Heart left ventricle (tissue), 16 donors: ENCODE results near the gene ANKRD16. TPM values are rescaled to one million over a fixed set of nuclear protein-coding genes. Genes with fewer than 3 reads are reported as not detected.

ENCODE experiments used
- ATAC-seq, 4 donors: fragments of 200-7000 bp; cut with Tn5 transposase; one replicate each; pipeline ENCODE4 v1.9.1; 2020 to 2022; ENCODE audit warnings: moderate library complexity in 4 of 4, mild to moderate bottlenecking in 3 of 4, moderate number of reproducible peaks in 1 of 4
- DNase-seq, 5 donors: peaks; one replicate each; pipeline ENCODE4 v3.0.0-alpha.2; 2020
- H3K27ac ChIP-seq, 12 donors: fragments of 200-600 bp; sonication (generic) in 4 of 12; one replicate each; pipeline versions ENCODE4 v1.5.0 to v1.8.0; 2016 to 2022; ENCODE audit warnings: mild to moderate bottlenecking in 2 of 12
- H3K27me3 ChIP-seq, 9 donors: fragments of 200-600 bp; sonication (generic) in 2 of 9; one replicate each; pipeline versions ENCODE4 v1.5.1 to v1.8.0; 2016 to 2022; ENCODE audit warnings: mild to moderate bottlenecking in 3 of 9
- H3K36me3 ChIP-seq, 9 donors: fragments of 200-600 bp; sonication (generic) in 2 of 9; one replicate each; pipeline versions ENCODE4 v1.5.0 to v1.8.0; 2018 to 2022; ENCODE audit warnings: mild to moderate bottlenecking in 2 of 9
- H3K4me1 ChIP-seq, 12 donors: fragments of 200-600 bp; sonication (generic) in 4 of 12; one replicate each; pipeline versions ENCODE4 v1.5.0 to v1.8.0; 2016 to 2022; ENCODE audit warnings: mild to moderate bottlenecking in 3 of 12
- H3K4me3 ChIP-seq, 12 donors: fragments of 200-600 bp; sonication (generic) in 4 of 12; one replicate each; pipeline versions ENCODE4 v1.5.0 to v1.8.0; 2017 to 2022; ENCODE audit warnings: mild to moderate bottlenecking in 9 of 12, moderate library complexity in 4 of 12
- H3K9me3 ChIP-seq, 12 donors: fragments of 200-600 bp; sonication (generic) in 4 of 12; one replicate each; pipeline versions ENCODE4 v1.5.0 to v1.8.0; 2016 to 2022; ENCODE audit warnings: mild to moderate bottlenecking in 1 of 12
- POLR2A ChIP-seq, 2 donors: fragments of 450-650 bp; IDR thresholded peaks; one replicate each; pipeline ENCODE4 v1.6.1; 2017; ENCODE audit warnings: antibody characterized with exemption in 2 of 2, mild to moderate bottlenecking in 2 of 2, moderate library complexity in 2 of 2
- WGBS, 4 donors: extraction: QIAGEN DNeasy Blood & Tissue Kit in 2 of 4; methylation state at CpG; one replicate each; pipeline versions ENCODE4 v1.1.5 to v1.1.7; 2013 to 2018; 5-methylcytosine and 5-hydroxymethylcytosine counted together
- intact Hi-C, 10 donors: fragments of 100-400 bp; cut with DNase I; formaldehyde crosslinking; loops; one replicate each; pipeline versions ENCODE4 v1.11.1 to v1.14.2; 2022
- polyA plus RNA-seq, 2 donors: library from polyadenylated mRNA; stranded (reverse); fragments of 200-250 nt; gene quantifications; one replicate each; pipeline ENCODE4 v1.2.3, GENCODE V29; 2013
- total RNA-seq, 9 donors: library from RNA; depleted of rRNA in 2 of 9; stranded (reverse); fragments of >200 nt in 2 of 9; fragmentation: NEBNext Ultra II Directional in 3 of 9; extraction: Animal tissue kit (Norgen Biotek cat#: 25700) in 3 of 9; gene quantifications; one replicate each; pipeline versions ENCODE4 v1.1.0 to v1.2.4, GENCODE V29; 2016 to 2023
- TF ChIP-seq, protein P1 (sequence below), 12 donors: fragments of 200-600 bp; sonication (generic) in 4 of 12; IDR thresholded peaks; one replicate each; pipeline versions ENCODE4 v1.5.0 to v1.8.0; 2018 to 2022; ENCODE audit warnings: antibody characterized with exemption in 12 of 12, mild to moderate bottlenecking in 5 of 12
- donor health status: ischemic (EF 13 %, LVEDD 7.1; RV severe dilation, severe dysfunction).
- donor health status: healthy with polysubstance abuse.
- donor health status: DM: no; HTN: yes; CAD: no.
- donor health status: DM: no; HTN: no; CAD: no.
- donor health status: ischemic (EF 25% LVEDD 6.9; RV normal size, moderate dysfunction).
- donor health status: ischemic (EF 25% LVEDD 5.7; RV mildly dilated, moderate dysfunction).
- donor health status: healthy.
- donor health status: DM: yes; HTN: yes; CAD: no.
- donor health status: ischemic (EF 35%, LVEDD 5.7; RV mildly dilated, moderate dysfunction).
- donor health status: nonischemic (EF 11% LVEDD 7.7; RV severe dilation, severe dysfunction).
- donor health status: DM: yes; HTN: yes; CAD: no.
- donor health status: PGD.
- donor health status: ischemic (EF 29% LVEDD 5.4; RV normal size, mild dysfunction).
- donor health status: nonischemic (EF 23%, LVEDD 6.1; RV moderate dilation, normal function).

ANKRD16 gene
- total and polyA plus RNA-seq, 11 donors, result 1.7 to 5.0 (median 2.7) TPM

GRCh38 chr10:5817322-5818047 lies 72.2 kb downstream of the ANKRD16 start:
- no peaks in the 10 kb centered on the region for H3K27me3 ChIP-seq
- ATAC-seq (no peak), DNase-seq (no peak)
- H3K4me3 ChIP-seq, result no peak overlapping the region
- 89 to 93% (median 92%) methylated on average over 4 of the region's 4 CpGs for WGBS, 4 donors
- intact Hi-C loops, result loop anchor here in 3 of 10 donors (10.0 kb wide), 2 partner anchors 57 to 133 kb away; partner anchors contain the start of gene TASOR2 (in 2 of the 3)
- H3K4me1 ChIP-seq, result peaks cover 0 to 14% (median 6%) of the 10 kb centered on the region in 12 donors
- no peak for TF ChIP-seq POLR2A (IDR thresholded peaks at IDR 0.05)
- TF ChIP-seq, protein P1, sequence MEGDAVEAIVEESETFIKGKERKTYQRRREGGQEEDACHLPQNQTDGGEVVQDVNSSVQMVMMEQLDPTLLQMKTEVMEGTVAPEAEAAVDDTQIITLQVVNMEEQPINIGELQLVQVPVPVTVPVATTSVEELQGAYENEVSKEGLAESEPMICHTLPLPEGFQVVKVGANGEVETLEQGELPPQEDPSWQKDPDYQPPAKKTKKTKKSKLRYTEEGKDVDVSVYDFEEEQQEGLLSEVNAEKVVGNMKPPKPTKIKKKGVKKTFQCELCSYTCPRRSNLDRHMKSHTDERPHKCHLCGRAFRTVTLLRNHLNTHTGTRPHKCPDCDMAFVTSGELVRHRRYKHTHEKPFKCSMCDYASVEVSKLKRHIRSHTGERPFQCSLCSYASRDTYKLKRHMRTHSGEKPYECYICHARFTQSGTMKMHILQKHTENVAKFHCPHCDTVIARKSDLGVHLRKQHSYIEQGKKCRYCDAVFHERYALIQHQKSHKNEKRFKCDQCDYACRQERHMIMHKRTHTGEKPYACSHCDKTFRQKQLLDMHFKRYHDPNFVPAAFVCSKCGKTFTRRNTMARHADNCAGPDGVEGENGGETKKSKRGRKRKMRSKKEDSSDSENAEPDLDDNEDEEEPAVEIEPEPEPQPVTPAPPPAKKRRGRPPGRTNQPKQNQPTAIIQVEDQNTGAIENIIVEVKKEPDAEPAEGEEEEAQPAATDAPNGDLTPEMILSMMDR (IDR thresholded peaks at IDR 0.05), result no peak
- no peaks in the 10 kb centered on the region for H3K9me3 ChIP-seq
- H3K27ac ChIP-seq, result no peak overlapping the region
- H3K36me3 ChIP-seq, result no peaks in the 10 kb centered on the region

- TF ChIP-seq, protein P1 (IDR thresholded peaks at IDR 0.05), result no peak
- no peak for TF ChIP-seq POLR2A (IDR thresholded peaks at IDR 0.05)
- no peaks in the 10 kb centered on the region for H3K9me3 ChIP-seq
- H3K36me3 ChIP-seq, result no peaks in the 10 kb centered on the region
- peaks cover 0 to 25% (median 15%) of the 10 kb centered on the region in 12 donors for H3K4me1 ChIP-seq
- no peak for DNase-seq
- no peaks in the 10 kb centered on the region for H3K27me3 ChIP-seq
- H3K4me3 ChIP-seq, result no peak overlapping the region
- H3K27ac ChIP-seq, result no peak overlapping the region
- no peak for ATAC-seq
- intact Hi-C loops, result loop anchor here in 3 of 10 donors (10.0 kb wide), 2 partner anchors 59 to 131 kb away; partner anchors contain the start of gene TASOR2 (in 2 of the 3)
Measured at GRCh38 chr10:5816170-5816569, 73.5 kb downstream of the ANKRD16 start.

DNA sequence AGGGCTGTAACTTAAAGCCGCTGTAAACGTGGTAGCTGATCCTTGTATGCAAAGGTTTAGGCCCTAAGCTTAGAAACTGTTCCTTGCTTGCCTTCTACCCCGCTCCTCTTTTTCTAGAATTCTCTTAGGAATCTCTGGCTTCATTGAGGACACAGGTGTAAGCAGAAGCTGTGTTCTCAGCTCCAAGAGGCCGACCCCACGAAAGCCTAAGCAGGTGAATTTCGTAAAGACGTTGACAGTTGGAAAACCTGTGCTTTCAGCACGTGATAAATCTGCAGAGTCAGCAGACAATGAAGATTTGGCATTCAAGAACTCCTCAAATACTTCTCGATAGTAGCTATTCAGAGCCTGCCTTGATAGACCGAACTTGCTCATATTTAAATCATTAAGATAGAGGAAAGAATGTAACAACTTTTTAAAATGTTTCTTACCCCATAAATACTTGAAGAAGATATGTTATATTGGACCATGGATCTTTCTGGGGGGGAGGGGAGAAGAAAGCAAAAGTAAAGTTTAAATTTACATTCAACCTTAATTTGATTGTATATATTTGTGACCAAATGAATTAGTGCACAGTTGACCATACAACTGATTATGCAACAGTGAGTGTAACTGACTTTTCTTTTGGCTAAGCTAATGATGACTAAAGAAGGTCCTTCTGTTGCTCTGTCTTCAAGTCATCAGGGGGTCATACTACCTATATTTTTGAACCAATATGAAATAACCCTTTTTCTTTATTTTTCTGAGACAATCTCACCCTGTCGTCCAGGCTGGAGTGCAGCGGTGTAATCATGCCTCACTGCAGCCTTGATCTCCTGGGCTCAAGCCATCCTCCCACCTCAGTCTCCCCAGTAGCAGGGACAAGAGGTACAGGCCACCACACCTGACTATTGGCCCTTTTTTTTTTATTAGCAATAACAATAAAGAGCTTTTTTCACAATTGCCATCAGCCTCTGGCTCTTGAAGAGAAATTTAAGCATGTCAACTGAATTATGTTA lies 75.3 kb downstream of the ANKRD16 start:
- DNase-seq, result no peak
- Histone ChIP-seq H3K27me3 (no peaks in the 10 kb centered on the region), H3K9me3 (no peaks in the 10 kb centered on the region), H3K36me3 (no peaks in the 10 kb centered on the region), H3K4me1 (peaks cover 0 to 42% (median 32%) of the 10 kb centered on the region in 12 donors), H3K4me3 (peak overlapping the region; percentile 47 to 99 (median 94)), H3K27ac (peak overlapping the region; percentile 91 to 100 (median 97))
- no peak for ATAC-seq
- intact Hi-C loops, result loop anchor here in 8 of 10 donors (1.0 to 10.0 kb wide), 7 partner anchors 58 to 130 kb away; partner anchors contain the start of genes FBH1 (in 3 of the 8), ANKRD16 (in 2 of the 8) and TASOR2 (in 2 of the 8)
- TF ChIP-seq POLR2A (IDR thresholded peaks at IDR 0.05), result no peak
- TF ChIP-seq, protein P1 (IDR thresholded peaks at IDR 0.05), result no peak
- WGBS, 4 donors, result 21 to 26% (median 25%) methylated on average over 12 of the region's 12 CpGs
